LHCN-M2 (cell line): Measurements from ENCODE around the gene LILRA6. TPM values are rescaled to one million over a fixed set of nuclear protein-coding genes. Genes with fewer than 3 reads are reported as not detected.
"Not testable (repeated sequence)": the region's sequence is repeated elsewhere in the genome, so short reads cannot be mapped to it uniquely, and the experiment has no call there.

Experiments used
- DNase-seq: peaks from one replicate; pipeline ENCODE4 v3.0.0-alpha.2; 2012; ENCODE audit warnings: low read depth
- total RNA-seq: library from RNA; depleted of rRNA; stranded (reverse); fragments of >200 nt; gene quantifications from 2 replicates; pipeline ENCODE4 v1.2.3, GENCODE V29; 2014

Gene LILRA6
- total RNA-seq, 1 experiment from 2014 or later: not detected

DNA sequence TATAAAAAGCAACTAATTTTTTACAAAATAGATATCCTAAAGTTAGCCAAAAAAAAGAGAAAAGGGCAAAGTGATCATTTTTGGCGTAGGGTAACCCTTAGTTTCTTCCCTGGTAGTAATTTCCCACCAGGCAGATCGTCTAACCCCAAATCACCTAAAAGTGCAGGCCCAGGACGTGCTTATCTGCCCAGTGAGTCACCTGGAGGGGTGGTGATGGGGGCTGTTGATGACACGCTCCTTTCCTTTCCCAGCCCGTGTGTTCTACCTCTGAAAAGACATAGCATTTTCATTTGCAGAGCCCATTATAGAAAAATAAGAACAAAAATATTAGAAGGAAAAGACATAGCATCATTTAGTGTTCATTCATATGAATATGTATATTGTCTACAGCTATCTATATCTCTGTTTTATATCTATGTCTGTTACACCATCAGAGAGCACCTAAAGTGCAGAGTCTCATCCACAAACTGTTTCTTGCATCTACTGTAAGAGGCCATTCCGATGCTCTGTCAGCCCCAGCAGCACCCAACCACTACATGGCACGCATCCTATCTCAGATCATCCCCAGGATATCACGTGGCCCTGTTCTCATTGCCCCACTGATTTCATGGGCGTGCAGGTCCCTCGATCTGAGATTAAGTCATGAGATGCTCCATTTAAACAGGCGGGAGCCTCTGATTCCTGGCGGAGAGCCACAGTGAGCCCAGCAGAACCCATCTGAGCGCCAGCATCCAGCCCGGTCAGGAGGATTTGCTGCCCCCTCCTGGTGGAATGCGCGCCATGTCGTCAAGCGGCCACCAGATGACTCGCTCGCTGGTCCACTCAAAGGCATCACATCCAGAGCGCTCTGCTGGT is 11.3 kb downstream of the LILRA6 start:
- DNase-seq: peak; percentile 64

DNA sequence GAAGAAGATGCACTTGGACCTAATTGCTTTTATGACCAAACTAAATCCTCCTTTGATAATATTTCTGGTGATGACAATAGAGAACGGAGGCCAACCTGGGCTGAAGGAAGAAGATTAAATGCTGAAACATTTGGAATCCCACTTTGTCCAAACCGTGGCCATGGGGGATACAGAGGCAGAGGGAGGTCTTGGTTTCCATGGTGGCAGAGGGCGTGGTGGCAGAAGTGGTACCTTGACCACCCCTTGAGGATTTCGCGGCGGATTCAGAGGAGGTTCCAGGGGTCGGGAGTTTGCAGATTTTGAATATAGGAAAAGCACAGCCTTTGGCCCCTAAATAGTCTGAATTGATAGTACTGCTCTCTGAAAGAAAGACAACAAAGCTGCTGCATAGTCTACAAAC is 12.6 kb downstream of the LILRA6 start:
- DNase-seq: no peak

DNA sequence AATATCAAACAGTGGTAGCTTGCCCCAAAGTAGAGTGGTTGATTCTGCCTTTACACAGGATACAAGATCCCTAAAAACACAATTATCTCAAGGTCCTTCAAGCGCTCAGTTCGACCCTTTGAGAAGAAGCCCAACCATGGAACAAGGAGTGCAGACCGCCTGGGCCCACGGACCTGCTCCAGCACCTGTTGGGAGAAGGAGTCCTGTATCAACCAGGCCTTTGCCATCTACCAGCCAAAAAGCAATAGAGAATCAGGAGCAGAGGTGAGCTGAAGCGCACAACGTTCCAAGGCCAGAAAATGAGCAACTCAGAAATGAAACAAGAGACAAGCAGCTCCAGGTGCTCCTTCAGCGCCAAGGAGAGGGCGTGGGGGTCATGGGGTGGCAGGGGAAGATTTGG is 13.4 kb downstream of the LILRA6 start:
- DNase-seq: no peak

DNA sequence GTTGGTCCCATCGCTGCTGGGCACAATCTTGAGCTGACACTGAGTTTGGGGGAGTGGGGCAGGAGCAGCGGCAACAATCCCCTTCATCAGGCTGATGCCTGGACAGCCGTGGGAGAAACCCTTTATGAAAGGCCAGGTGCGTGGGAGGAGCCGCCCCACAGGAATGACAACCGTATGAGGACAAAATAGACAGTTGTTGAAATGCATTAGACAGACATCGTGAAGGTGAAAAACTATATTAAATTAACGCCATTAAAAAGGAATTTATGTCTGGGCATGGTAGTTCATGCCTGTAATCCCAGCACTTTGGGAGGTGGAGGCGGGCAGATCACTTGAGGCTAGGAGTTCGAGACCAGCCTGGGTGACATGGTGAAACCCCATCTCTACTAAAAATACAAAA is 18.0 kb downstream of the LILRA6 start:
- not testable (repeated sequence) for DNase-seq

DNA sequence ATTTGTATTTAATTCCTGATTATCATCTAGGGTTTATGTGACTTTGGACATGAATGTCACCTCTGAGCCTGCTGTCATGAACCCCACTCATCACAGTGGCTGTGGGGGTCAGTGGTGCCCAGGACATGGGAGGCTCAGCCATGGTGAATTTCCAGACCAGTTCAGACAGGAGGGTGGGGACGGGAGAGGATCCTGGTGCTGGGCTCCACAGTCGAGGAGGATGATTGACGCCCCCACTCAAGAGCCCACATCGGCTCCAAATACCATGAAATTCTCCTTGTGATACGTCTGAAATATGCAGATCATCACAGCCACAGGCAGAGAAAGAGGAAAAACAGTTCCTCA is 18.7 kb downstream of the LILRA6 start:
- not testable (repeated sequence) for DNase-seq

DNA sequence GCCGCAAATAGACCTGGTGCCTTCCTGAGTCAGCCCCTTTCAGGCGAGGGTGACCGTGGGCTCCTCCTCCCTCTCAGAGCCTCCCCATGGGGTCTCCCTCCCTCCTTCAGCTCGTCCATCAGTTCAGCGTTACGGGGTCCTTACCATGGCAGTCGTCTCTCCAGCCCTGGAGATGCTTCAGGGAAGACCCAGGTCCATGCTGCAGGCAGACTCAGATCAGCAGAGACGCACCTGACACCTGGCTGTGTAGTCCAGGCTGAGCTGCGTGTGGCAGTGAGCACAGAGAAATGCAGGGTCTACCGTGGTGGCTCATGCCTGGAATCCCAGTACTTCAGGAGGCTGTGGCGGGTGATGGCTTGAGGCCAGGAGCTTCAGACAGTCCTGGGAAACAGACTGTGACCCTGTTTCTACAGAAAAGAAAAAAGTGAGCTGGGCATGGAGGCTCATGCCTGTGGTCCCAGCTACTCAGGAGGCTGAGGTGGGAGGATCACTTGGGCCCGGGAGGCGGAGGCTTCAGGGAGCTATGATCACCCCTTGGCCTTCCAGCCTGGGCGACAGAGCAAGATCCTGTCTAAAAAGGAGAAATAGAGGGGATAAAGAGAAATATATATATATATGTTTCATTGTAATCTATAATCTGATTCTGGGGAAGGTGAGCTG is 19.2 kb downstream of the LILRA6 start:
- not testable (repeated sequence) for DNase-seq

DNA sequence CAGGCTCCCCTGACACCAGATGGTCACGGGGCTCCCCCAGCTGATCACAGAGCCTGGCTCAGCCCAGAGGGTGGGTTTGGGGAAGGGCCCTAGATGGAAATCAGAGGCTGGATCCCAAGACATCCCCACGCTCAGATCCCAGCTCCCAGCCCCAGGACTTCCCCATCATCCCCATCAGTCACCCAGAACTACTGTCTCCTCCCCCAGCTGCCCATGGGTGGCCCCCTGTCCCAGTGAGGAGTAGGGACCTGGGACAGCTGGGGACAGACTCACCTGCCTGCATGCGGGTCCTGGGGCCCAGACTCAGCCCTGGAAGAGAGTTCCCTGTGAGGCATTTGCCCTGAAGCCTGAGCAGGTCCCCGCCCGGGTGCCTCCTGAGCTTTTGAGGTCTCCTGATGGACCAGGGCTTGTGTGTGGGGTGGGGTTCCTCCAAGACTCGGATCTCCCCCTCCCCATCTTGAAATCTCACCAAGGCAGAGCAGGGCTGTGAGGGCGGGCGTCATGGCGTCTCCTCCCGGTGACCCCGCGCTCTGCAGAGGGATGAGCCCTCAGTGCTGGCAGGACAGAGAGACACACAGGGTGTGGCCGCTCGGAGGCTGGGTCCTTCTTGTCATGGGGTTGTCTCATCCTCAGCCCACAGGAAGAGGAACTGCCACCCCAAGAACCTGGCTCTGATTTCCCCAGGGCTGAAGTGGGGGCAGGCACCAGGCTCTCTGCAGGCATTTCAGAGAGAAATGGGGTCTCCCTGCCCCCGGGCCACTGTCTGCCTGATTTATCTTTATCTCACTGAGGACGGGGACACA is 19.9 kb downstream of the LILRA6 start, which contains the start of gene LILRB3:
TSS of gene LILRB3 (minus strand) at position 534 of the 803 bp plus-strand sequence. CDS start at position 503, 31 bp downstream.
- not testable (repeated sequence) for DNase-seq

DNA sequence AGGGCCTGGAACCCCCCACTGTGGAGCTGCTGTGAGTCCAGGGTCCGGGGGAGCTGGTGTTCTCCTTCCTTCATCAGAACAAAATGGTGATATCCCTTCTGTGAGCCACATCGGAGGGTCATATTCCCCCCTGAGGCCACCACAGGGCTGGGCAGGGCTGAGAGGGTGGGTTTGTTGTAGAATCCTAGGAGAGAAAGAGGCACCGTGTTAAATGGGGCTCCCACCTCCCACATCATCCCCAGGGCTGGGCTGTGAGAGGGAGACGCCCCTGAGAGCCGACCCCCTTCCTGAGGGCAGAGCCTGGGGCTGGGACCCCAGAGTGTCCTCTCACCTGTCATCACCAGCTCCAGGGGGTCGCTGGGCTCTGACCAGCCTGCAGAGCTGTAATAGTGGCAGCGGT is 20.6 kb downstream of the LILRA6 start:
- not testable (repeated sequence) for DNase-seq

DNA sequence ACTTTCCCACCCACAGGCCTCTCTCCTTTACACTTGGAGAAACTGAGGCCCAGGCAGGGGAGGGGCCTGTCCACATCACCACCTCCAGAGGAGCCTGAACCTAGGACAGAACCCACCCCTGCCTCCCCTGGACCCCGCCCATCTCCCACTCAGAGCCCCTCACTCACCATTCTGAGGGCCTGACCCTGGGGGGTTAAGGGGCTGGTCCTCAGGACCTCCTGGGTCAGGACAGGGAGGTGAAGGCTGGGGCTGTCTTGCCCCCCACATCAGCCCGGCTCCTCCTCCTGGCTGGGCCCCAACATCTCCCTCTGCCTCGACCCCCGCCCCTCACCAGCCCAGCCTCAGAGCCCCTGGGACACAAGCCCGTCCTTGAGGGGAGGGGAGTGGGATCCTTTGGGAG is 22.9 kb downstream of the LILRA6 start:
- not testable (repeated sequence) for DNase-seq

DNA sequence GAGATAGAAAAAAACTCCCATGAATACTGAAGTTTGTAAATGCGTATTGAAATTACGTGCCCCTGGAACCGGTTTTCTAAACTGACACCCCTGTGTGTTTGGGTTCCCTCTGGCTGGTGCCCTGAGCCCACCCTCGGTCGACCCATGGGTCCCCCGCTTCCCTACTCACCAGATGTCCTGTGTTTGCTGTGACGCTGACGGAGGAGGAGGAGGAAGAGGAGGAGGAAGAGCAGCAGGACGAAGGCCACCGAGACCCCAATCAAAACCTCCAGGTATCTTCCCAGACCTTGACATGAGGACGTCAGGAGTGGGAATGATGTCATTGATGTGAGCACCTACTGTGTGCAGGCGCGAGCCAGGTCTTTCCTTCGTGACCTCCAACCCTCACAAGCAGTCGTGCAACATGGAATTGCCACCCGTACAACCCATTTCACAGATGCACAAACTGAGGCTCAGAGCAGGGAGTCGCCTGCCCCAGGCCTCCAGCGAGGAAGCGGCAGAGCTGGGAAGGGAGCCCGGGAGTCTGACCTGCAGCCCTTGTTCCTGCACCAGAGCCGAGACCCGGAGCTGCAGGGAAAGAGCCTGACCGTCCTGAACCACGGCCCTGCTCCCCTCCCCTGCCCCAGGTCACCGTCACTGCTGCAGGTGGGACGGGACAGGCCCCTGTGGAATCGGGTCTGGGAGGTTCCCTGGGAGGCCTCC is 23.5 kb downstream of the LILRA6 start:
- no peak for DNase-seq

DNA sequence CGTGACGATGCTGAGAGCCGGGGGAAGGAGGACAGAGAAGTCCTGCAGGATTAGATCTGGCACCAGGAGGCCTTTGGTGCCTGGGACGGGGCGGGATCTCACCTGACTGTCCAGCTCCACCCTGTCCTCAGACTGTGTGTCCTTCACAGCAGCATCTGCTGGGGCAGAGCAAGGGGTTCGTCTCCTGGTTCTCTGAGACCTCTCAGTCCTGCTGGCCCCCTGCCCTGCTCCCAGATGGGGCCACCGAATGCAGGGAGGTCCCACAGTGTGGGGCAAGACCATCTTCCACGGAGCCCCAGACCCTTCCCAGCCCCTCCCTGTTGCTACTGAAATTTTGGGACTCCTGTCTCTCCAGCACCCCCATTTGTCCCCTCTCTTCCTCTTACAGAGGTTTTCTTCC is 24.3 kb downstream of the LILRA6 start:
- no peak for DNase-seq

DNA sequence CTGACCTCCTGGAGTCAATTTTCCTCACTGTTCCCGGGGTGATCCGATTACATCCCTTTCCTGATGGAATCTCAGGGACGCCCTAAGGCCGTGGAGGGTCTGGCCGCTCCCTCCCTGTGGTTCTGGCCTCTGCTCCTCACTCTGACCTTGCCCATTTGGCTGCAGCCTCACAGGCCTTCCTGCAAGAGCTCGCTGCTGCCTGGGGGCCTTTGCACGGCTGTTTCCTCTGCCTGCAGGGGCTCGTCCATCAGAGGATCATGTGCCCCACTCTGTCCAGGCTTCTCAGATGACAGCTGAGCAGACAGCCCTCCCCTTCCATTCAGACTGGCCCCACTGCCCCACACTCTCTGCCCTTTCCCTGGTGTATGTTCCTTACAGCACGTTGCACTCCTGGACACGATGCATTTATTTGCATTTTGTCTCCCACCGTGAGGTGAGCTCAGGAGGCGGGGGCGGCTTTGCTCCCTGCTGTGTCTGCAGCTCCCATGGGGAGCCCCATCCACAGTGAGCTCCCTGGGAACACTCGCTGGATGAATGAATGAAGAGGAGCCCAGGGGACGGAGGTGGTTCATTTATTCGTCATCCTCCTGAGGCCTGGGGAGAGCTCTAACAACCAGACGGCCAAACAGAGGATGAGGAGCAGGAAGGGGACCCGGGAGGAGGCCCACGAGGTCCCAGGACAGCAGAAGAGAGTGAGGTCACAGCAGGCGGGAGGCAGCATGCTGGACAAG is 24.9 kb downstream of the LILRA6 start:
- not testable (repeated sequence) for DNase-seq

DNA sequence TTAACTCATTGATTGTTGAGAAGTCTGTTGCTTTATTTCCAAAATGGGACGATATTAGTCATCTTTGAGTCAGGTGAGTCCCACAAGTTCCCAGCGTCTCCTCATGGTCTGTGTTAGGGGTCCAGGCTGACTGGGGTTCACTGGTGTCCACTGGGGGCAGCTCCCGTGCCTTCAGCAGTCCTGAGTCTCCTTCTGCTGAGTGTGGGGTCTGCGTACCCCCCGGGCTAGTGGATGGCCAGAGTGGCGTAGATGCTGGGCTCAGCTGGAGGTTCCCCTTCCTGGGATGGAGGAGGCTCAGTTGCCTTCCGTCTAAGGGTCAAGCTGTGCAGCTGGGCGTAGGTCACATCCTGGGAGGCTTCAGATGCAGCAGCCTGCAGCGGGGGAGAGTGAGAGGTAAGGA is 25.7 kb downstream of the LILRA6 start:
- DNase-seq: no peak

DNA sequence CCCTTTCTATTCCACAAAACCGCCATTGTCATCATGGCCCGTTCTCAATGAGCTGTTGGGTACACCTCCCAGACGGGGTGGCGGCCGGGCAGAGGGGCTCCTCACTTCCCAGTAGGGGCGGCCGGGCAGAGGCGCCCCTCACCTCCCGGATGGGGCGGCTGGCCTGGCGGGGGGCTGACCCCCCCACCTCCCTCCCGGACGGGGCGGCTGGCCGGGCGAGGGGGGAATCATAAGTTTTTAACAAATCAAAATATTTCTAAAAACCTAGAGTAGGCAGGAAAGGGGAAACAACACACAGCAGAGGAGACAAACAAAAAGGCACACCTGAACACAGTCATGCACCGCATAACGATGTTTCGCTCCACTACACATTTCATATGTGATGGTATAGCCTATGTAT is 27.9 kb downstream of the LILRA6 start:
- DNase-seq: not testable (repeated sequence)

DNA sequence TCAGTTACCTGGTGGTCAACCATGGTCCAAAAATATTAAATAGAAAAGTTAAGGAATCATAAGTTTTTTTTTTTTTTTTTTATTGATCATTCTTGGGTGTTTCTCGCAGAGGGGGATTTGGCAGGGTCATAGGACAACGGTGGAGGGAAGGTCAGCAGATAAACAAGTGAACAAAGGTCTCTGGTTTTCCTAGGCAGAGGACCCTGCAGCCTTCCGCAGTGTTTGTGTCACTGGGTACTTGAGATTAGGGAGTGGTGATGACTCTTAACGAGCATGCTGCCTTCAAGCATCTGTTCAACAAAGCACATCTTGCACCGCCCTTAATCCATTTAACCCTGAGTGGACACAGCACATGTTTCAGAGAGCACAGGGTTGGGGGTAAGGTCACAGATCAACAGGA is 28.4 kb downstream of the LILRA6 start:
- not testable (repeated sequence) for DNase-seq

DNA sequence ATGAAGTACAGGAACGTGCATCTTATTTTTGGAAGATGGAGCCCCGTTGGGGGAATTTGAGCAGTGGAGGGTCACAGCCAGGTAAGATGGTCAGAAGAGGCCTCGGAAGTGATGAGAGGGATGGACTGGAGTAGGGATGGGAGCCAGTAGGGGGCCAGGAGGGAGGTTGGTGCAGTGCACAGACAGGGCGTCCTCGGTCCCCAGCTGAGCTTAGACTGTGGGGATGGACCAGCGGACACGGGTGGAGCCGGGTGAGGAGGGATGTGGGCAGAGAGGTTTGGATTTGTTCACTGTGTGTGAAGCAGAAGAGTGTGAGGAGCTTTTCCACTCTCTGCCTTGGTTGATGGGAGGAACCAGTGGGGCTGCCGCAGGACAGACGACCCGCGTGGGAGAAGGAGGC is 31.4 kb downstream of the LILRA6 start:
- no peak for DNase-seq

DNA sequence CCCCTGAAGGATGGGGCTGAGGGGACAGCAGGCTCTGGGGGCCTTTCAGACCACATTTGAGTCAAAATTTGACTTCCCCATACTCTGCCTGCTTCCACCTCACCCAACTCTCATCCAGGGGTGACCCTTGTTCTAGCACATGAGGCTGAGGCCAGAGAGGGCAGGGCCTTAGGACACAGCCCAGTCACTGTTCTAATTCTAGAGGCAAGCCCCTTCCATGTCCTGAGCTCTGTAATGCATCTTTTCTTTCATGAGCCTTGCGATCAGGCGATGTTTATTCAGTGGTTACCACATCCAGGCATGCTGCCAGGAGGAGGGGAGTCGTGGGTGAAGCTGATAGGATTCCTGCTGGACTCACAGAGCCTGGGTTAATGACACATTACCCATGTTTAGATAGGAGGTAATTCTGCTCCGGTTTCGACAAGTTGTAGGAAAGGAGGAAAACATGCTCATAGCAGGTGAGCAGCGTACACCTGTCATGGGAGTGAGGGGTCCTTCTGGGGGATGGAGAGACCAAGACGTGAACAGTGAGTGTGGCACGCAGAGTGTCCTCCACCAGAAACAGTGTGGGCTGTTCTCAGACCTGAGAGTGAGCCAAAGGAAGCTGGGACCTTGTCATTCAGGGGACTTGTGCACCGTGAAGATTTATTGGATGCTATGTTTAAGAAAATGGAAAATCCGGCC is 32.6 kb downstream of the LILRA6 start:
- DNase-seq: peak; percentile 99

DNA sequence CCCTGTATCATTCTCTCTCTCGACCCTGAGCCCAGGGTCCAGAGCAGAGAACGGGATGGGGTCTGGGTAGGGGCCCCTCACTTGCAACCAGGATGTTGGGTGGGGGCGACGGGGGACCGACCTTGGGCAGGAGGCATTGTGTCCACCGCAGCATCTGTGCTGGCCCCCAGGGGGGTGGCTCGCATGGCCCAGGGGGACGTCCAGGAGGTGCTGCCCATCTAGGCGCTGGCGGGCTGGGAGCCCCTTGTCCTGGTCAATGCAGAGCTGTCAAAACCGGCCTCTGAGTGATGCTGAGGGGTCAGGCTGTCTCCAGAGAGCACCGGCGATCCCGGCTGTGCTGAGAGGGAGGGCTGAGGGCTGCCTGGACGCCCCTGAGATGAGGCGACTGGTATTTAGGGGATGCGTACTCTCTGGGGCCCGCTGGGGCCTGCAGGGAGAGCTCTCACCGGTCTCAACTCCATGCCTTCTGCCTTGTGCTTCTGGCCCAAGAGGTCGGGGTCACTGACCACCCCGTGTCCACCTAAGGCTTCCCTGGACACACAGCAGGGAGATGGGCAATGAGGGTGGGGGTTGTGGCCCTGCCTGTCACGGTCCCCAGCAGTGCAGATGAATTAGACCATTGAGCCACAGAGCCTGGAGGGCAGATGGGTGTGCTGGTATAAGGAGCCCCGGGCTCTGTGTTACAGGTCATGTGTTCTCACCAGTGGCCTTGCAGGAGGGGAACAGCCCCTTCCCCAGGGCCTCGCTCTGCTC is 33.4 kb downstream of the LILRA6 start:
- DNase-seq: no peak

DNA sequence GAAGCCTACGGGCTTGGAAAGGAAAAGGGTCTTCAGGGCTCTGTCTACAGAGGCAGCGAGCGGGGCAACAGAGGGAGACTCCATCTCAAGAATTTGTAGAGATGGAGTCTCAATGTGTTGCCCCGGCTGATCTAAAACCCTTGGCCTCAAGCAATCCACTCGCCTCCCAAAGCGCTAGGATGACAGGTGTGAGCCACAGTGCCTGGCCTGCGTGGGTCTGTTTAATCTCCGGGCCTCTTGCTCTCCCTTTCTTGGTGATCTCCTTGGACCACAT is 33.9 kb downstream of the LILRA6 start:
- peak; percentile 42 for DNase-seq
